GM12878 (cell line): Measurements from ENCODE around the gene UBL4A. TPM values are rescaled to one million over a fixed set of nuclear protein-coding genes. Genes with fewer than 3 reads are reported as not detected.

Experiments
- CHD2 ChIP-seq: IDR thresholded peaks from 2 replicates; pipeline ENCODE4 v1.6.1; 2011; ENCODE audit warnings: low read depth, low read length, improper control_type of control experiment, borderline replicate concordance
- CTCF ChIP-seq, 3 experiments: IDR thresholded peaks in 2 of 3; conservative IDR thresholded peaks in 1 of 3; 2 replicates each; pipeline ENCODE4 v1.5.1; 2011; ENCODE audit warnings: low read depth in 3 of 3, low read length in 3 of 3, mild to moderate bottlenecking in 3 of 3, control low read depth in 2 of 3, moderate library complexity in 2 of 3, inconsistent platforms in 1 of 3, mixed read lengths in 1 of 3; ENCODE audit not compliant: control insufficient read depth in 2 of 3, insufficient read depth in 1 of 3; ENCODE audit errors: extremely low read depth in 1 of 3
- CUX1 ChIP-seq: IDR thresholded peaks from 2 replicates; pipeline ENCODE4 v1.6.1; 2012; ENCODE audit warnings: improper control_type of control experiment, low read depth, low read length; ENCODE audit not compliant: insufficient replicate concordance
- E4F1 ChIP-seq: fragments of 450-650 bp; IDR thresholded peaks from 2 replicates; pipeline ENCODE4 v1.6.1; 2018; ENCODE audit warnings: borderline replicate concordance, mild to moderate bottlenecking; ENCODE audit not compliant: partially characterized antibody
- FOS ChIP-seq: IDR thresholded peaks from 3 replicates; pipeline ENCODE4 v1.6.1; 2011; ENCODE audit warnings: borderline replicate concordance; ENCODE audit not compliant: insufficient read length; ENCODE audit errors: extremely low read depth
- HDGF ChIP-seq: fragments of 450-650 bp; IDR thresholded peaks from 2 replicates; pipeline ENCODE4 v1.6.1; 2016; ENCODE audit warnings: antibody characterized with exemption
- POLR2A ChIP-seq: IDR thresholded peaks from 2 replicates; pipeline ENCODE4 v1.6.1; 2011; ENCODE audit warnings: low read depth, mild to moderate bottlenecking, low read length
- RB1 ChIP-seq: fragments of 450-650 bp; formaldehyde crosslinking; IDR thresholded peaks from 2 replicates; pipeline ENCODE4 v1.6.1; 2017; ENCODE audit warnings: mild to moderate bottlenecking, borderline replicate concordance
- SIX5 ChIP-seq: IDR thresholded peaks from 2 replicates; pipeline ENCODE4 v1.6.1; 2011; ENCODE audit warnings: mild to moderate bottlenecking, low read depth, low read length, moderate library complexity; ENCODE audit not compliant: severe bottlenecking
- SKIL ChIP-seq: fragments of 450-650 bp; IDR thresholded peaks from 2 replicates; pipeline ENCODE4 v1.6.1; 2017; ENCODE audit warnings: mild to moderate bottlenecking, low read depth, inconsistent platforms; ENCODE audit not compliant: poor library complexity, severe bottlenecking
- ZNF24 ChIP-seq: fragments of 450-650 bp; IDR thresholded peaks from 2 replicates; pipeline ENCODE4 v1.6.1; 2017; ENCODE audit warnings: antibody characterized with exemption, mild to moderate bottlenecking
- ZZZ3 ChIP-seq: IDR thresholded peaks from 2 replicates; pipeline ENCODE4 v1.6.1; 2011; ENCODE audit warnings: low read depth; ENCODE audit not compliant: control insufficient read depth, insufficient read length
- polyA plus RNA-seq, 11 experiments: library from polyadenylated mRNA; depleted of rRNA in 4 of 11; unstranded in 6 of 11; stranded (reverse) in 5 of 11; fragments of >200 nt; fragmentation: Nextera tagmentation in 4 of 11; fragmentation: Illumina TruSeq in 1 of 11; extraction: Ambion mirVana in 4 of 11; extraction: Trizol in 1 of 11; gene quantifications; 1 replicate in 1 of 11; 2 replicates in 10 of 11; pipeline versions ENCODE4 v1.2.1 to v1.2.3, GENCODE V29; 2011 to 2016; ENCODE audit warnings: inconsistent platforms in 2 of 11, missing spikeins in 2 of 11, low read depth in 1 of 11
- total RNA-seq, 4 experiments: library from RNA; depleted of rRNA in 3 of 4; stranded (reverse); fragments of >200 nt in 3 of 4; fragmentation: Illumina TruSeq in 1 of 4; extraction: Trizol in 1 of 4; gene quantifications; 2 replicates each; pipeline versions ENCODE4 v1.2.1 to v1.2.3, GENCODE V29; 2013 to 2021

Gene UBL4A
- total and polyA plus RNA-seq, 10 of the 15 experiments (the other 5 are each of a cell fraction or from before 2014, with no cell fraction given) = 4.2 to 49.9 (median 34.0) TPM

- TF ChIP-seq CUX1 = no peak
- no peak for TF ChIP-seq E4F1
- TF ChIP-seq CTCF (IDR thresholded peaks at IDR 0.05 in 2 of 3, conservative IDR thresholded peaks at IDR 0.05 in 1 of 3; ENCODE audit: control insufficient read depth in 2 of 3, extremely low read depth in 1 of 3, insufficient read depth in 1 of 3, low read depth in 3 of 3, low read length in 3 of 3) = peak; percentile 52 to 57 (median 55)
- no peak for TF ChIP-seq RB1
- peak; percentile 68 for TF ChIP-seq POLR2A
- TF ChIP-seq HDGF = no peak
- TF ChIP-seq SKIL = no peak
- TF ChIP-seq CHD2 = no peak
- TF ChIP-seq FOS = no peak
- TF ChIP-seq ZZZ3 = no peak
- no peak for TF ChIP-seq SIX5
- no peak for TF ChIP-seq ZNF24
Measured at GRCh38 chrX:154526901-154527675, 40.7 kb upstream of the UBL4A start (continued).
